RPMI7951 (cell line): Measurements from ENCODE around the gene ACSL5. TPM values are rescaled to one million over a fixed set of nuclear protein-coding genes. Genes with fewer than 3 reads are reported as not detected.

Experiments used
- DNase-seq: peaks from one replicate; pipeline ENCODE4 v3.0.0-alpha.2; 2012; ENCODE audit warnings: low read depth
- total RNA-seq: library from RNA; depleted of rRNA; stranded (reverse); fragments of >200 nt; shearing (Covaris generic); gene quantifications from 2 replicates; pipeline ENCODE4 v1.2.3, GENCODE V29; 2014

ACSL5 gene
- total RNA-seq, 1 experiment from 2014 or later = 18.5 TPM

- DNase-seq = no peak
Observed at GRCh38 chr10:112407696-112408095, 33.8 kb downstream of the ACSL5 start.

- DNase-seq = no peak
Observed at GRCh38 chr10:112409299-112409698, 35.4 kb downstream of the ACSL5 start.

GRCh38 chr10:112409755-112410154 lies 35.8 kb downstream of the ACSL5 start:
- DNase-seq = no peak

- no peak for DNase-seq
Observed at GRCh38 chr10:112412696-112413095, 38.8 kb downstream of the ACSL5 start.

GRCh38 chr10:112421731-112422130 lies 47.8 kb downstream of the ACSL5 start:
- no peak for DNase-seq

- no peak for DNase-seq
Observed at GRCh38 chr10:112424651-112425050, 50.7 kb downstream of the ACSL5 start.

GRCh38 chr10:112426111-112426510 lies 52.2 kb downstream of the ACSL5 start:
- no peak for DNase-seq

- no peak for DNase-seq
Observed at GRCh38 chr10:112429147-112429546, 55.2 kb downstream of the ACSL5 start.

GRCh38 chr10:112429654-112430230 lies 55.8 kb downstream of the ACSL5 start:
- DNase-seq = no peak

GRCh38 chr10:112433136-112433535 lies 59.2 kb downstream of the ACSL5 start:
- no peak for DNase-seq

- DNase-seq = peak; percentile 43
Observed at GRCh38 chr10:112434988-112435619, 61.2 kb downstream of the ACSL5 start.

GRCh38 chr10:112438356-112438755 lies 64.4 kb downstream of the ACSL5 start:
- DNase-seq = no peak

- no peak for DNase-seq
Observed at GRCh38 chr10:112441520-112441919, 67.6 kb downstream of the ACSL5 start.

GRCh38 chr10:112442063-112442462 lies 68.1 kb downstream of the ACSL5 start:
- DNase-seq = no peak

- DNase-seq = peak; percentile 30
Observed at GRCh38 chr10:112446055-112446854, 72.3 kb downstream of the ACSL5 start.

- DNase-seq = peak; percentile 79
Observed at GRCh38 chr10:112446855-112447619, 73.1 kb downstream of the ACSL5 start, which contains the start of the genes VTI1A and ZDHHC6. TSS of gene VTI1A (plus strand) at chr10:112447215. CDS start at chr10:112447374, 159 bp downstream. TSS of gene ZDHHC6 (minus strand) at chr10:112446914. CDS start at chr10:112445436, 1,478 bp downstream.

GRCh38 chr10:112447620-112447928 lies 73.7 kb downstream of the ACSL5 start:
- DNase-seq = no peak

- no peak for DNase-seq
Observed at GRCh38 chr10:112448888-112449287, 75.0 kb downstream of the ACSL5 start.

- no peak for DNase-seq
Observed at GRCh38 chr10:112454910-112455779, 81.2 kb downstream of the ACSL5 start.

- no peak for DNase-seq
Observed at GRCh38 chr10:112456533-112456932, 82.6 kb downstream of the ACSL5 start.

GRCh38 chr10:112460366-112460765 lies 86.5 kb downstream of the ACSL5 start:
- no peak for DNase-seq
